HG03060 (cell line): ENCODE measurements around the gene PAOX.
A peak's percentile ranks its signal among the peaks of the same experiment; 100 is the strongest.
"Not testable (repeated sequence)": the region's sequence is repeated elsewhere in the genome, so short reads cannot be mapped to it uniquely, and the experiment has no call there.

ENCODE experiments used
- ATAC-seq: cut with Tn5 transposase; IDR thresholded peaks from one replicate; pipeline ENCODE4 v1.9.1; 2021; ENCODE audit warnings: low read depth, moderate number of reproducible peaks; ENCODE audit not compliant: unreplicated experiment

Gene PAOX

GRCh38 chr10:133383551-133383950 lies 4.5 kb downstream of the PAOX start:
- ATAC-seq = no peak

- ATAC-seq = no peak
These were observed 5.0 kb downstream of the PAOX start for GRCh38 chr10:133384071-133384470.

GRCh38 chr10:133385214-133385613 lies 6.2 kb downstream of the PAOX start:
- ATAC-seq = no peak

GRCh38 chr10:133386951-133387350 lies 7.9 kb downstream of the PAOX start:
- not testable (repeated sequence) for ATAC-seq

- ATAC-seq = no peak
These were observed 9.3 kb downstream of the PAOX start for GRCh38 chr10:133388236-133388972.

- peak; percentile 88 for ATAC-seq
These were observed 10.1 kb downstream of the PAOX start for GRCh38 chr10:133388973-133389818.

- ATAC-seq = no peak
These were observed 11.7 kb downstream of the PAOX start for GRCh38 chr10:133390597-133391248.

- no peak for ATAC-seq
These were observed 12.2 kb downstream of the PAOX start for GRCh38 chr10:133391249-133391635.

GRCh38 chr10:133391761-133392518 lies 12.9 kb downstream of the PAOX start:
- ATAC-seq = no peak

GRCh38 chr10:133393401-133394063 lies 14.5 kb downstream of the PAOX start:
- ATAC-seq = no peak

GRCh38 chr10:133394064-133394663 lies 15.1 kb downstream of the PAOX start, which contains the start of gene MTG1:
TSS of gene MTG1 (plus strand) at chr10:133394157. CDS start at chr10:133394221, 64 bp downstream.
- peak; percentile 38 for ATAC-seq

GRCh38 chr10:133394801-133395221 lies 15.7 kb downstream of the PAOX start:
- no peak for ATAC-seq

- no peak for ATAC-seq
These were observed 17.1 kb downstream of the PAOX start for GRCh38 chr10:133396035-133396624.

GRCh38 chr10:133397938-133398337 lies 18.9 kb downstream of the PAOX start:
- ATAC-seq = no peak

- ATAC-seq = no peak
These were observed 20.1 kb downstream of the PAOX start for GRCh38 chr10:133399123-133399601.

- peak; percentile 63 for ATAC-seq
These were observed 21.8 kb downstream of the PAOX start for GRCh38 chr10:133400624-133401424.

GRCh38 chr10:133401500-133401899 lies 22.4 kb downstream of the PAOX start:
- no peak for ATAC-seq
